NCI-H345 (cell line): ENCODE results near the gene NIPAL3.
"Not testable (repeated sequence)": the region's sequence is repeated elsewhere in the genome, so short reads cannot be mapped to it uniquely, and the experiment has no call there.

Experiments used
- DNase-seq: peaks from one replicate; lab custom pipeline; 2025; lab: John Stamatoyannopoulos, UW

NIPAL3 gene

DNA sequence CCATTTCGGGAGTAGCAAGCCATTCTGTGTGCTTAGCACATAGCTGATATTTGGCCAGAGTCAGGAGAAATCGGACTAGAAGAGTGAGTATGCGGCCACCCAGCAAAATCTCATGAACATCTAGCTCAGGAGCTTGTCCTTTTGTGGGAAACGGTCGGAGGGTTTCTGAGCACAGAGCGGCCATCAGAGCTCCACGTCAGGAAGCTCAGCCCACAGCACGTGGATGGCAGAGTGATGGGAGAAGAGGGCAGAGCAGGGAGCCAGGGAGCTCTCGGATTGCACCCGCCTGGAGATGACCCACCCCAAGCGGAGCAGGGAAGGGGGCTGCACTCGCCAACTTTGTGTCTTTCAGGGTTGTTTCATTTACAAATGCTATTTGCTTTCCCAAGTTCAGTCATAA, 100.9 kb downstream of the NIPAL3 start:
- DNase-seq: no peak

DNA sequence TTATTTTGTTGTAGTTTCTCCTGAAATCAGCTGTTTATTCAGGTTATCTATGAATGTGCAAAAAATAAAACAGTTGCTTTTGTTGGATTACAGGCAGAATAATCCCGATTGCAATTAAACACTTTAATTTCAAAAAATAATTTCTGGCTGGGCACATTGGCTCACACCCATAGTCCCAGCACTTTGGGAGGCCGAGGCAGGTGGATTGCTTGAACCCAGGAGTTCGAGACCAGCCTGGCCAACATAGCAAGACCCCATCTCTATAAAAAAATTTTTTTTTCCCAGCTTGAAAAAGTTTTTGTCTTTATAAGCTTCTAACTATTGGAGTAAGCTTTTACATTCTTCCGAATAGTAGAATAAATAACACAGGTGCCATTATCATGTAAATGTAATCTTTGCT, 102.3 kb downstream of the NIPAL3 start:
- DNase-seq: no peak

DNA sequence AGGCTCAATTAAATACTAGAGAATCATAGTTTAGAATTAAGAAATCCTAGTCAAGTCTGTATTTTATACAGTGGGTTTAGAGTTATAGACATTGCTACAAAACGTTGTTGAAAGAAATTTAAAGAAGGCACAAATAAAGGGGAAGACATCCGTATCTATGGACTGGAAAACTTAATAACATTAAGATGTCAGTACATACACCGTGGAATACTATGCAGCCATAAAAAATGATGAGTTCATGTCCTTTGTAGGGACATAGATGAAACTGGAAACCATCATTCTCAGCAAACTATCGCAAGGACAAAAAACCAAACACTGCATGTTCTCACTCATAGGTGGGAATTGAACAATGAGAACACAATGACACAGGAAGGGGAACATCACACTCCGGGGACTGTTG, 104.7 kb downstream of the NIPAL3 start:
- DNase-seq: not testable (repeated sequence)
